Activated CD8-positive, alpha-beta T cell treated with anti-CD3 and anti-CD28 coated beads for 36 hours (primary cell): ENCODE results near the gene TBC1D4. TPM values are rescaled to one million over a fixed set of nuclear protein-coding genes. Genes with fewer than 3 reads are reported as not detected.

Experiments used
- ATAC-seq: fragments of 200-7000 bp; cut with Tn5 transposase; one replicate; pipeline ENCODE4 v1.10.0; 2021; ENCODE audit warnings: mild to moderate bottlenecking, moderate library complexity
- CTCF ChIA-PET: fragments of 350-600 bp; sonication (Branson Sonifier 250); formaldehyde crosslinking; loops from one replicate; lab custom pipeline; 2021; ENCODE audit warnings: antibody characterized with exemption; lab: Charles Lee
- POLR2A ChIA-PET: fragments of 350-600 bp; sonication (Branson Sonifier 250); formaldehyde crosslinking; loops from one replicate; lab custom pipeline; 2021; ENCODE audit warnings: antibody characterized with exemption; lab: Charles Lee
- DNase-seq: peaks from one replicate; pipeline ENCODE4 v3.0.0-alpha.2; 2020
- H3K27ac Mint-ChIP-seq: one replicate; pipeline ENCODE4 v1.8.0; 2021; ENCODE audit warnings: mild to moderate bottlenecking, mixed read lengths
- H3K27me3 Mint-ChIP-seq: one replicate; pipeline ENCODE4 v1.8.0; 2021; ENCODE audit warnings: mixed read lengths
- H3K36me3 Mint-ChIP-seq: one replicate; pipeline ENCODE4 v1.8.0; 2021; ENCODE audit warnings: low read depth, mixed read lengths
- H3K4me1 Mint-ChIP-seq: one replicate; pipeline ENCODE4 v1.8.0; 2021; ENCODE audit warnings: low read depth, mixed read lengths
- H3K4me3 Mint-ChIP-seq: one replicate; pipeline ENCODE4 v1.8.0; 2021; ENCODE audit warnings: mild to moderate bottlenecking, moderate library complexity, mixed read lengths
- H3K9me3 Mint-ChIP-seq: one replicate; pipeline ENCODE4 v1.8.0; 2021; ENCODE audit warnings: mixed read lengths
- CTCF ChIP-seq: fragments of 200-600 bp; IDR thresholded peaks from one replicate; pipeline ENCODE4 v1.8.0; 2022; ENCODE audit warnings: antibody characterized with exemption, mild to moderate bottlenecking
- intact Hi-C: fragments of 100-400 bp; cut with micrococcal nuclease; formaldehyde crosslinking; loops from one replicate; pipeline ENCODE4 v1.10.0; 2022
- total RNA-seq, 2 experiments: library from RNA; stranded (reverse); gene quantifications; one replicate each; pipeline ENCODE4 v1.2.3, GENCODE V29; 2021

Gene TBC1D4
- total RNA-seq, 2 experiments from 2014 or later, result 50.4 to 53.3 TPM

- DNase-seq (no peak), ATAC-seq (no peak)
- intact Hi-C loops, result no loop called here
- no peaks in the 10 kb centered on the region for H3K36me3 Mint-ChIP-seq
- H3K4me1 Mint-ChIP-seq, result no peaks in the 10 kb centered on the region
- no peak overlapping the region for H3K4me3 Mint-ChIP-seq
- CTCF ChIA-PET, result interaction anchor here (1.4 kb wide), 1 partner anchor 19 kb away, joined by 4 read pairs; no protein-coding TSS in a partner anchor
- no peaks in the 10 kb centered on the region for H3K9me3 Mint-ChIP-seq
- no peak overlapping the region for H3K27ac Mint-ChIP-seq
- no peak for TF ChIP-seq CTCF
- H3K27me3 Mint-ChIP-seq, result no peaks in the 10 kb centered on the region
- POLR2A ChIA-PET, result no interaction called here
These were observed 90.4 kb downstream of the TBC1D4 start for GRCh38 chr13:75391432-75392100.

- Mint-ChIP-seq H3K27ac (no peak overlapping the region), H3K27me3 (no peaks in the 10 kb centered on the region), H3K9me3 (no peaks in the 10 kb centered on the region), H3K4me1 (peaks cover 7% of the 10 kb centered on the region), H3K36me3 (no peaks in the 10 kb centered on the region), H3K4me3 (no peak overlapping the region)
- DNase-seq, result no peak
- ATAC-seq, result no peak
- POLR2A ChIA-PET, result no interaction called here
- no peak for TF ChIP-seq CTCF
- intact Hi-C loops, result no loop called here
- CTCF ChIA-PET, result interaction anchor here (1.4 kb wide), 1 partner anchor 18 kb away, joined by 4 read pairs; no protein-coding TSS in a partner anchor
These were observed 91.7 kb downstream of the TBC1D4 start for GRCh38 chr13:75390229-75390628.

DNA sequence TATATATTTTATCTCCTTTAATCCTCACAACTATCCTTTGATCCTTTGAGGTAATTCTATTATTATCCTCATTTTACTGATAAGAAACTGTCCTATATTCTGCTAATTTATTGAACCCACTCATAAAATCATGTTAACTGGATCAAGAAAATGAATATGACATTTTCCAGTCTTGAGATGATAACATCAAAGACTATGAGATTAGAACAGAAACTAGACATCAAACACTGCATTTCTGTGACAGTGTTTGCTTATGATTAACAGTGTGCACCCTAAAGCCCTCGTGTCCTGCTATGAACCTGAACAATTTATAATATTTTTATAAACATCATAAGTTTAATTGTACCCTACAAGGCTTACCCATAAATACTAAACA, 96.3 kb downstream of the TBC1D4 start:
- H3K4me1 Mint-ChIP-seq, result peaks cover 12% of the 10 kb centered on the region
- intact Hi-C loops, result no loop called here
- POLR2A ChIA-PET, result interaction anchor here (0.7 kb wide), 1 partner anchor 52 kb away, joined by 3 read pairs; no protein-coding TSS in a partner anchor
- CTCF ChIA-PET, result no interaction called here
- no peaks in the 10 kb centered on the region for H3K27me3 Mint-ChIP-seq
- H3K27ac Mint-ChIP-seq, result no peak overlapping the region
- H3K9me3 Mint-ChIP-seq, result no peaks in the 10 kb centered on the region
- H3K4me3 Mint-ChIP-seq, result no peak overlapping the region
- no peak for DNase-seq
- H3K36me3 Mint-ChIP-seq, result no peaks in the 10 kb centered on the region
- no peak for TF ChIP-seq CTCF
- peak; percentile 56 for ATAC-seq

- Mint-ChIP-seq H3K27me3 (no peaks in the 10 kb centered on the region), H3K4me3 (no peak overlapping the region), H3K9me3 (no peaks in the 10 kb centered on the region), H3K36me3 (no peaks in the 10 kb centered on the region), H3K27ac (no peak overlapping the region), H3K4me1 (peaks cover 12% of the 10 kb centered on the region)
- TF ChIP-seq CTCF, result no peak
- intact Hi-C loops, result no loop called here
- no peak for ATAC-seq
- CTCF ChIA-PET, result no interaction called here
- POLR2A ChIA-PET, result no interaction called here
- no peak for DNase-seq
These were observed 96.9 kb downstream of the TBC1D4 start for GRCh38 chr13:75384879-75385707.
